HFFc6 (cell line): ENCODE data around the gene CEP70. TPM values are rescaled to one million over a fixed set of nuclear protein-coding genes. Genes with fewer than 3 reads are reported as not detected.

Experiments used
- DNase-seq: peaks from one replicate; pipeline ENCODE4 v3.0.0-alpha.2; 2018
- H3K27ac Mint-ChIP-seq: 2 replicates; pipeline ENCODE4 v1.8.0; 2020; ENCODE audit warnings: mild to moderate bottlenecking, mixed read lengths
- H3K27me3 Mint-ChIP-seq: 2 replicates; pipeline ENCODE4 v1.8.0; 2021; ENCODE audit warnings: mild to moderate bottlenecking, moderate library complexity, mixed read lengths; ENCODE audit not compliant: insufficient read depth
- H3K36me3 Mint-ChIP-seq: 2 replicates; pipeline ENCODE4 v1.8.0; 2021; ENCODE audit warnings: low read depth, mixed read lengths
- H3K4me1 Mint-ChIP-seq: 2 replicates; pipeline ENCODE4 v1.8.0; 2020; ENCODE audit warnings: low read depth, mixed read lengths
- H3K4me3 Mint-ChIP-seq: 2 replicates; pipeline ENCODE4 v1.8.0; 2020; ENCODE audit warnings: mild to moderate bottlenecking, moderate library complexity, mixed read lengths
- H3K9me3 Mint-ChIP-seq: 2 replicates; pipeline ENCODE4 v1.8.0; 2020; ENCODE audit warnings: mild to moderate bottlenecking, mixed read lengths
- CTCF ChIP-seq: fragments of 200-600 bp; sonication (generic); IDR thresholded peaks from 2 replicates; pipeline ENCODE4 v1.5.0; 2021; ENCODE audit warnings: antibody characterized with exemption, mild to moderate bottlenecking
- long read RNA-seq: library from polyadenylated mRNA; unstranded; transcript quantifications from one replicate; pipeline ENCODE4 v2.0.0, GENCODE V29; 2019
- total RNA-seq, 6 experiments: library from RNA; stranded (reverse); fragmentation: NEBNext Ultra II Directional; extraction: Animal tissue kit (Norgen Biotek cat#: 25700); gene quantifications; 2 replicates in 1 of 6; 3 replicates in 5 of 6; pipeline ENCODE4 v1.2.3, GENCODE V29; 2021

The CEP70 gene
- 10 to 100 TPM; 11.5 to 18.9 (median 17.3) TPM for total RNA-seq
- long read RNA-seq, partial matches to known transcripts = 4 of 15 reads
- long read RNA-seq, other reads (novel, unspliced or antisense) = 3 of 15 reads

- H3K27ac Mint-ChIP-seq = peak within 1 kb of the TSS; percentile 86
- DNase-seq = peak; percentile 89
- no peaks in the 10 kb centered on the region for H3K36me3 Mint-ChIP-seq
- TF ChIP-seq CTCF = peak; percentile 97
- peaks cover 15% of the 10 kb centered on the region; the same call in 1 of the 2 replicates for H3K4me1 Mint-ChIP-seq
- no peaks in the 10 kb centered on the region for H3K9me3 Mint-ChIP-seq
- no peaks in the 10 kb centered on the region for H3K27me3 Mint-ChIP-seq
- H3K4me3 Mint-ChIP-seq = peak within 1 kb of the TSS; percentile 91
Observed at GRCh38 chr3:138594150-138594934, at the start of gene CEP70. Gene CEP70 (minus strand): TSS chr3:138594260. CDS start chr3:138572927, 21,333 bp downstream.

GRCh38 chr3:138642927-138643253 lies 48.8 kb upstream of the CEP70 start:
- no peak for DNase-seq
- H3K9me3 Mint-ChIP-seq = peaks cover 52% of the 10 kb centered on the region
- no peak overlapping the region for H3K4me3 Mint-ChIP-seq
- H3K36me3 Mint-ChIP-seq = peaks cover 49% of the 10 kb centered on the region
- TF ChIP-seq CTCF = no peak
- H3K27me3 Mint-ChIP-seq = no peaks in the 10 kb centered on the region; the same call in 1 of the 2 replicates
- H3K27ac Mint-ChIP-seq = no peak overlapping the region
- H3K4me1 Mint-ChIP-seq = peaks cover 4% of the 10 kb centered on the region

- Mint-ChIP-seq H3K9me3 (peaks cover 48% of the 10 kb centered on the region), H3K4me1 (peaks cover 10% of the 10 kb centered on the region), H3K27me3 (no peaks in the 10 kb centered on the region; the same call in 1 of the 2 replicates), H3K4me3 (no peak overlapping the region), H3K27ac (no peak overlapping the region), H3K36me3 (peaks cover 45% of the 10 kb centered on the region)
- no peak for TF ChIP-seq CTCF
- no peak for DNase-seq
Observed at GRCh38 chr3:138642226-138642926, 48.3 kb upstream of the CEP70 start.

- Mint-ChIP-seq H3K4me3 (no peak overlapping the region), H3K9me3 (peaks cover 30% of the 10 kb centered on the region), H3K36me3 (peaks cover 28% of the 10 kb centered on the region), H3K27ac (no peak overlapping the region), H3K4me1 (peaks cover 10% of the 10 kb centered on the region), H3K27me3 (no peaks in the 10 kb centered on the region; the same call in 1 of the 2 replicates)
- DNase-seq = no peak
- no peak for TF ChIP-seq CTCF
Observed at GRCh38 chr3:138640537-138640936, 46.5 kb upstream of the CEP70 start.

- no peaks in the 10 kb centered on the region; the same call in 1 of the 2 replicates for H3K27me3 Mint-ChIP-seq
- H3K36me3 Mint-ChIP-seq = peaks cover 13% of the 10 kb centered on the region
- DNase-seq = no peak
- H3K27ac Mint-ChIP-seq = no peak overlapping the region
- H3K4me3 Mint-ChIP-seq = no peak overlapping the region
- H3K4me1 Mint-ChIP-seq = peaks cover 10% of the 10 kb centered on the region
- TF ChIP-seq CTCF = no peak
- H3K9me3 Mint-ChIP-seq = peaks cover 12% of the 10 kb centered on the region
Observed at GRCh38 chr3:138638641-138639040, 44.6 kb upstream of the CEP70 start.
